OCI-LY7 (cell line): Measurements from ENCODE around the gene PXDN.

Experiments used
- EZH2phosphoT487 ChIP-seq: fragments of 200-600 bp; sonication (generic); IDR thresholded peaks from 2 replicates; pipeline ENCODE4 v1.6.1; 2018; ENCODE audit warnings: low read depth, borderline replicate concordance, mild to moderate bottlenecking, mixed run types, antibody characterized with exemption, low read length, moderate library complexity, mixed read lengths
- TF ChIP-seq, protein P1 (sequence below): fragments of 200-600 bp; sonication (generic); conservative IDR thresholded peaks from 2 replicates; pipeline ENCODE4 v1.5.1; 2014; ENCODE audit warnings: mild to moderate bottlenecking, antibody characterized with exemption, low read length, moderate library complexity, mixed read lengths

DNA sequence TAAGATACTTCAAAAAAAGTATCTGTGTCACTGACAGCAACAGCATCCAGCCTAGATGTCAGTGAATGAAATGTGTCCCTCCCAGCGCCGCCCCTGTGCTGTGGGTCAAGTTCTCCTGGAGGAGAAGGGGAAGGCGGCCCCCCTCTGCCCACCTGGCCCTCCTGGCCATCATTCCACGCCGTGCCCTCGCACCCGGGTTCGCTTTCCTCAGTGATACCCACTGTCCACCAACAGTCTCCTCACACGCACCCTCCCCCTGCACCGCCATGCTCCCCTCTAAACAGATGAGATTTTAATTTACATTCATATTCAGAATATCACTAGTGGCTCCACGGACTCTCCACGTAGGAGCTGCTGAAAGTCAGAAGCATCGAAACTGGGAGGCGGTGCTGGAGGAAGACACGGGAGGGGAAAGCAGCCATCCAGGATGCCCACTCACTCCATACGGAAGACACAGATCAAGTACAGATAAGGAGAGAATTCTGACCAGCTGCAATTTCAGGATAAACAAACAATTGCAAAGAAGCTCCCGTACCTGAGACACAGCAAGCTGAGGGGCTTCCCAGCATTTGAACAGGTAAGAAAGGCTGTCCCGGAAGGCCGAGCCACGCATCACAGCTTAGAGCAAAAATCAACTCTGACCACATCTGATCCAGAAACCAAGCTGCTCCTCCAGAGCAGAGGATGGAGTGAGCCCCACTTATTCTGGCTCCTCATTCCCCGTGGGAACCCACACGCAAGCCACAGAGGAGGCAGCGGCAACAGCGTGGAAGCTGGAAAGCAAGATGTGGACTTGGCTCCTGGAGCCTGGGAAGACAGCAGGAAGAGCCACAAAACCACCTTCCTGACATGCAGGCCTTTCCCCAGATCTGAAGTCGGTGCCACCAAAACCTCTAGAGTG is 49.7 kb downstream of the PXDN start:
- TF ChIP-seq, protein P1, sequence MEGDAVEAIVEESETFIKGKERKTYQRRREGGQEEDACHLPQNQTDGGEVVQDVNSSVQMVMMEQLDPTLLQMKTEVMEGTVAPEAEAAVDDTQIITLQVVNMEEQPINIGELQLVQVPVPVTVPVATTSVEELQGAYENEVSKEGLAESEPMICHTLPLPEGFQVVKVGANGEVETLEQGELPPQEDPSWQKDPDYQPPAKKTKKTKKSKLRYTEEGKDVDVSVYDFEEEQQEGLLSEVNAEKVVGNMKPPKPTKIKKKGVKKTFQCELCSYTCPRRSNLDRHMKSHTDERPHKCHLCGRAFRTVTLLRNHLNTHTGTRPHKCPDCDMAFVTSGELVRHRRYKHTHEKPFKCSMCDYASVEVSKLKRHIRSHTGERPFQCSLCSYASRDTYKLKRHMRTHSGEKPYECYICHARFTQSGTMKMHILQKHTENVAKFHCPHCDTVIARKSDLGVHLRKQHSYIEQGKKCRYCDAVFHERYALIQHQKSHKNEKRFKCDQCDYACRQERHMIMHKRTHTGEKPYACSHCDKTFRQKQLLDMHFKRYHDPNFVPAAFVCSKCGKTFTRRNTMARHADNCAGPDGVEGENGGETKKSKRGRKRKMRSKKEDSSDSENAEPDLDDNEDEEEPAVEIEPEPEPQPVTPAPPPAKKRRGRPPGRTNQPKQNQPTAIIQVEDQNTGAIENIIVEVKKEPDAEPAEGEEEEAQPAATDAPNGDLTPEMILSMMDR: no peak
- TF ChIP-seq EZH2phosphoT487: no peak
